Stimulated activated naive CD4-positive, alpha-beta T cell treated with Interleukin-2 at 50 U/mL for 16 hours (primary cell): ENCODE data around the gene SH2D2A.

Experiments used
- DNase-seq: peaks from one replicate; lab custom pipeline; 2025; lab: John Stamatoyannopoulos, UW

Gene SH2D2A

GRCh38 chr1:156847591-156848460 lies 31.2 kb upstream of the SH2D2A start:
- DNase-seq: no peak

GRCh38 chr1:156846643-156847042 lies 30.0 kb upstream of the SH2D2A start:
- DNase-seq: no peak

- DNase-seq: no peak
Measured at GRCh38 chr1:156845953-156846545, 29.4 kb upstream of the SH2D2A start.

- DNase-seq: peak; percentile 17
Measured at GRCh38 chr1:156845055-156845952, 28.7 kb upstream of the SH2D2A start.

DNA sequence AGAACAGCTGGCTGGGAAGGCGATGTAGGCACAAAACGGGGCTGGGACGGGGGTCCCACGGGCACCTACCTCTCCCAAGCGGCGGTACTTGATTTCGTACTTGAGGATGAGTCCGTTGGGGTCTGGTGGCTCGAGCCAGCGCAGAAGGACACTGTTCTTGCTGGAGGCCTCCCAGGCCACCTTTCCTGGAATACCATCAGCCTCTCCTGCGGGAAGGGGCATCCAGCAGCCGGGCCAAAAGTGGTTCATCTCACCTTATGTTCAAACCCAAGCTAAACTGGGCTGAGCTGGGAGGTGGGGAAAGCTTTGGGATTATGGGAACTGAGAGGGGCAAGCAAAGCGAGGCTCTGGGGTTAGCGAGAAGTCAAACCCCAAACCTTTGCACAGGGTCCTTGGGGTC lies 28.0 kb upstream of the SH2D2A start:
- DNase-seq: no peak

GRCh38 chr1:156844102-156844501 lies 27.5 kb upstream of the SH2D2A start:
- DNase-seq: no peak

DNA sequence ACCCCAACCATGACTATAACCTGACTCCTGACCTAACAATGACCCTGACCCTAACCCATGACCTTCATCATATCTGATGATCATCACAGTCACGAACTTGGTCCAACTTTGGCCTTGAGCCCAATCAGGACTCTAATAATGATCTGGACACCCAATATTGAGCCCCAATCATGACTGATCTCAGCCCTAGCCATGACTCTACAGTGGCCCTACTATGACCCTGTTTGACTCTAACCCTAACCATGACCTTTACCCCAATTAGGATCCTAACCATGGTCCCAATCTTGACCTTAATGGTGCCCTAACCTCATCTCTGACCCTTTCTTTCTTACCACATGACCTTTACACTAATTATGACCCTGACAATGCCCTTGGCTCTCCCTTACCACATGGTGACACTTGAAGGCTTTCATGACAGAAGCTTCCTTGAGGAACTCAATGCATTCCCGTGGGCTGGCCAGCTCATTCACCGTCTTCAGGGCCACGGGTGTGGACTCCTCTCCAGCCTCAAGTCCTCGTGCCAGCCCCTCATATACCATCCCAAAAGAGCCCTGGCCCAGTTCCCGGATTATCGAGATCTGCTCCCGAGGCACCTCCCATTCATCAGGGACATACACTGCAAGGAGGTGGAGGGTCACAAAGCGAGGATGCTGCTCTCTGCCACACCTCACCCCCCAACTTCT lies 26.1 kb upstream of the SH2D2A start:
- no peak for DNase-seq

GRCh38 chr1:156841295-156841855 lies 24.7 kb upstream of the SH2D2A start:
- no peak for DNase-seq

GRCh38 chr1:156840898-156841279 lies 24.2 kb upstream of the SH2D2A start:
- DNase-seq: no peak

DNA sequence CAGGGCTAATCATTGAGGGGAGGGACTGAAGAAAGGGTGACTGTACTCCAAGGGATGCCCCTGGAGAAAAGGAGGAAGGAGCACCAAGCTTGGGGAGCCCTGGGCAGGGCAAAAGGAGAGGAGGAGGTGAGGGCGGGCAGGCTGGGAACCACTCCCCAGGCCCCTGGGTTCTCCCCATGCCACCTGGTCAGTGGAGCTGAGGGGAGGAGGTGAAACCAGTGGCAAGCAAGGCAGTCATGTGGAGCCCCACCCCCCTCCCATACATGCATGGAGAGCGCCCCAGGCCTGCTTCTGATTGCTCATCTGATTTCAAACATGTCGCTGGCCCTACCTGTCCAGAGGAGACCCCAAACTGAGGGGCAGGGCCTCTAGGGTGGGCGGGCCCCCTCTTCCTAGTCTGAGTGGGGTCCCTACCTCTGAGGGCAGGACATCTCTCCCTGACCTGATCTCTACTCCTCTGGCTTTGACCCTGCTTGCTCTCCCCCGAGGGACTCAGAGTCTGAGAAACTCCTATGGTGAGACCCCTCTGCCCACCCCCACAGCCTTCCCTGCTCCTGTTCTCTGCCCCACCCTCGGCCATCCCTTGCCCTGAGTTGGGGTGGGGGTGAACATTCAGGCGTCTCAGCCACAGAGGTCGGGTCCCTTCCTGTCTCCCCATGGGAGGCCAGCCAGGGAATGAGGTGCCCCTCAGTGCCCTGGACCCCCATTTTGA lies 23.7 kb upstream of the SH2D2A start:
- no peak for DNase-seq

- DNase-seq: no peak
Measured at GRCh38 chr1:156839426-156840109, 22.9 kb upstream of the SH2D2A start.

DNA sequence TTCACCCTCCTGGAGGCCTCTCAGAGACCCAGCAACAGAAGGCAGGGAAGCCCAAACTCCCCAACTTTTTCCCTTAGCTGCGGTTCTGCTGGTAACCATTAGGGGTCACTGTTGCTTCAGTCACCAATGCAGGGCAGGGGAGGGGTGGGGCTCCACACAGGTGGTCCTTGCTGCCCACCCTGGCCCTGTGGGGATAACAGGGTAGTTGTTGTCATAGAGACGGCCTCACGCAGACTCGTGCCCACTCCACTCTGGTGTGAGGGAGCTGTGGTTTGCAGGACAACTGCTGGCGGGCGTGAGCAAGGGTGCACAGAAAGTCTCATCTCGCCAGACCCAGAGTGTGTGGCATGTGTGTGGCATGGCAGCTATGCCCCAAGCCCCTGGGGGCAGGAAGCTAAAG lies 22.3 kb upstream of the SH2D2A start:
- peak; percentile 6 for DNase-seq

GRCh38 chr1:156836892-156837291 lies 20.2 kb upstream of the SH2D2A start:
- DNase-seq: no peak

DNA sequence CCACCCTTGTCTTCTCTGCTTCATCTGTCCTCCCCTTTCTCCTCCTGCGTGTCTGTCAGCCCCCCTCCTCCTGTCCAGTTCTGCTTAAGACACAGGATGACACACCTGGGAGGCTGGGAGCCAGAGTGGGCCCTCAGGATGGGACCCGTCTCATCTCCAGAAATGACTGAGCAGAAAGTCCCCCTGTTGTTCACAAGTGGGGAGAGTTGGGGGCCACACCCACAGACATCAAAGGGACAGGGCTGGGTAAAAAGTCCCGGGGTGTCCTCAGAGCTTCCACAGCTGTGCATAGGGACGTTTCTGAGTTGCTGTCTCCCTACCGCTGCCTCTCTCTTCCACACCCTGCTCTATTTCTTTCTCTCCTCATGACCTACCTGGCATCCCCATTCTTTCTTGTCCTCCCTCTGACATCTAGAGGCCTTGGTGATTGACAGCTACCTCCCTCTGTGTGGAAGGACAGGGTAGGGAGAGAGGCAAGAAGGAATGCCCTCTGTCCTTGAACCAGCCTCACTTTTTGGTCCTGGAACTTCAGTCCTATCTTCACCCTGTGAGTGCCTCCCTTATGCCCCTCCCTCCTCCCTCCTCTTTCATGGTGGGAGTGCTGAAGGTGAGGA lies 19.5 kb upstream of the SH2D2A start:
- DNase-seq: peak; percentile 26

DNA sequence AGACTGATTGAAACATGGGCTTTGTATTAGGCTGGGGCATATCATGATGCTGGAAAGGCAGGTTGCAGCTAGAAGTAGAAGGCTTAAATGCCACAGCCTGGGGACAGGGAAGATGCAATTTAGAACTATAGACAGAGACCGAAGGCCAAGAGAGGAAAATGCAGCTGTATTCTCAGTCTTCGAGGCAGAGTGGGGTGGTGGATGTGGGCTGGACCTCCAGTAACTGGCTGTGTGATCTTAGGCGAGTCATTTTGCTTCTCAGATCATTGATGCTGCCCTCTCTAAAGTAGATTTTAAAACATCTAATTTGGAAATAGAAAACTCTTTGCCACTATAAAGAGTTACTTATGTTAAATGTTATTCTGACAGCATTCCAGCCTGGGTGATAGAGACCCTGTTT lies 17.7 kb upstream of the SH2D2A start:
- DNase-seq: no peak

GRCh38 chr1:156833603-156834002 lies 17.0 kb upstream of the SH2D2A start:
- no peak for DNase-seq

DNA sequence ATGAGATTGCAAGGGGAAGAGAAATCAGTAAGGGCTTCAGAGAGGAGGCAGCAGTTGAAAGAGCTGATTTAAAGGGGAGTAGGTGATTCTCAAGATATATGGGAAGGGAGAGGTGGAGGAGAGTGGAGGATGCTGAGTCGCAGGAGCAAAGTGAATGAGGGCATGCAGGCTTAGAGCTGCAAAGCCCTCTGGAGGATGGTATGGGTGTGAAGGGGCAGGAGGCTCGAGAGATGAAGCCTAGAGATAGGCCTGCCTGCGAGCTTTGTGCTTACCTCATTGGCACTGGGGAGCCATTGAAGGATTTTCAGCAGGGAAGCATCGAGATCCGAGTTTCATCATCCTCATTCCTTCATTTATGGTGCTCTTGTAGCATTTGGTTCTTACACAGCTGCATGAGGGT lies 15.8 kb upstream of the SH2D2A start:
- no peak for DNase-seq

GRCh38 chr1:156828400-156829124 lies 11.9 kb upstream of the SH2D2A start:
- DNase-seq: no peak

DNA sequence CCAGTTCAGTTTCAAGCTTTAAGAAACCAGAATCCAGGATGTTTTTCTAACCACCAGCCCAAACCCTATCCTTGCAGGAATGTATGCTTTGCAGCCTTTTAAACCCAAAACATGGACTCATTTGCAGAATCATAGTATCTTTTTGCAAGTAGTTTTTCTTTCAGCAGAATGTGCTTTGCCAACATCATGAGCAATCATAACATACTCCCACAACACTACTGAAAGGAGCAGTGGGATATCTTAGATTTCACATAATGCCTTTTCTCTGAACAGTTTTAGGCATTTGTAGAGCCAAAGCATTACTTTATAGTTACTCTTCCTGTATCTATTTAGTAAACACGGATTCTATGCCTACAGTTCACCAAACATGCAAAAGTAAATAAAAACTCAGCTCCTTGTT lies 10.0 kb upstream of the SH2D2A start:
- no peak for DNase-seq
